ENCODE data around the gene ALDH8A1.

Gene ALDH8A1

GRCh38 chr6:134950482-134950881 is 581 bp upstream of the ALDH8A1 start:
- DNase-seq = no peak

GRCh38 chr6:134948691-134949090 is 1.2 kb downstream of the ALDH8A1 start:
- DNase-seq = no peak

- DNase-seq = no peak
Observed at GRCh38 chr6:134948142-134948541, 1.8 kb downstream of the ALDH8A1 start.

GRCh38 chr6:134945045-134945444 is 4.9 kb downstream of the ALDH8A1 start:
- no peak for DNase-seq

DNA sequence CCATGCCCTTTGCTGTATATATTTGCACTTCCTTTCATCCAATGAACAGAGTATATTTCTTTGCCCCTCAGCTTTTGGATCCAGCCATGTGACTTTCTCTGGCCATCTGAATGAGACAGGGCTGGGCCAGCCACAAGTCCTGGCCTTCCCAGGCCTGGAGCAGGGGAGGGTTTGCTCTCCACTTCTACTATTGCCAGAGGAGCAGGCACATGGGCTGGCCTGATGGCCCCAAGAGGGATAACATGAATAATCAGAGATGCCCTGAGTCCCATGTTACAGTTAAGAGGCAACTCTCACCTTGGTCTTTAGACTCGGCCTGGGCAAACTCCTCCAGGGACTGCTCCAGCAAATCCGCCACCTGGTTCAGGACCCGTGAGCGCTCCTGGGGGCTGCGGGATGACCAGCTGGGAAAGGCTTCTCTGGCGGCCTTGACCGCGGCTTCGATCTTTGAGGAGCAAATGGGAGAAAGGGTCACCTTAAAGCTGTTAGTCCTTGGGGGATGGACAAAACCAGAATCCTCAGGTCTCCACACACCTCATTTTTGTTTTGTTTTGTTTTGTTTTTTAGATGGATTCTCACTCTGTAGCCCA is 6.3 kb downstream of the ALDH8A1 start:
- DNase-seq = no peak

- DNase-seq = no peak
Observed at GRCh38 chr6:134938896-134939295, 11.0 kb downstream of the ALDH8A1 start.

DNA sequence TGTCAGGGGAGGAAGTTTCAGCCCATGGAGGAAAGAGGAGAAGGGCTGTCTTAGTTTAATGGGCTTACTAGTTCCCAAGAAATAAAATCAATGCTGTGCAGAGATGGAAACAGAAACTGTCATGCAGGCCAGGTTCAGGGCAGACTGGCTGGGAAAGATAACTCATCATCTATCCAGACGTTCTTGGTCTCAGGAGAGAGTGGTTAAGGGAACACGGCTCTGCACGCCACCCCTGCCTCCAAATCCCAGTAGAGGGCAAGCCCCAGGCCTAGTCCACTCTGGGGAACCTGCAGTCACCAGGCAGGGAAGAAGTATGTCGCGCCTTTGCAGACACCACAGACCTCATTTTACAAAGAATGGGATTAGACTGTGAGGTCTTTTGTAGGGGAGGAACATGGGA is 12.5 kb downstream of the ALDH8A1 start:
- DNase-seq = no peak

- DNase-seq = no peak
Observed at GRCh38 chr6:134936931-134937330, 13.0 kb downstream of the ALDH8A1 start.

DNA sequence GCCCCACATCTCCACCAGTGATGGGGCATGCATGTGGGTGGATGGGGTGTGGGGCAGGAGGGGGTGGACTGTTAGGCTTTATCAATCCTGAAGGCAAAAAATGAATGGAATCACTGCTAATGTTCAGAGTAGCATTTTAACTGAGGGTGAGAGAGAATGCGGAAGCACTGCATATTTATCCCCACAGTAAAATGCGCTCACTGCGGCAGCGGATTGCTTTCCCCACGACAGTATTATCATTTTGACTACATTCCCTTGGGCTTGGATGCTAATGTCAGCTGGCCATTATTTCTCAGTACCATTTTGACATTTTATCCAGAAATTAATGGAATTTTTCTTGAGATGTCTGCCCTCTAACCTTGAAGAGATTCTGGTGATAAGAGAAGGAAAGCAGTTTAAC is 13.4 kb downstream of the ALDH8A1 start:
- no peak for DNase-seq

DNA sequence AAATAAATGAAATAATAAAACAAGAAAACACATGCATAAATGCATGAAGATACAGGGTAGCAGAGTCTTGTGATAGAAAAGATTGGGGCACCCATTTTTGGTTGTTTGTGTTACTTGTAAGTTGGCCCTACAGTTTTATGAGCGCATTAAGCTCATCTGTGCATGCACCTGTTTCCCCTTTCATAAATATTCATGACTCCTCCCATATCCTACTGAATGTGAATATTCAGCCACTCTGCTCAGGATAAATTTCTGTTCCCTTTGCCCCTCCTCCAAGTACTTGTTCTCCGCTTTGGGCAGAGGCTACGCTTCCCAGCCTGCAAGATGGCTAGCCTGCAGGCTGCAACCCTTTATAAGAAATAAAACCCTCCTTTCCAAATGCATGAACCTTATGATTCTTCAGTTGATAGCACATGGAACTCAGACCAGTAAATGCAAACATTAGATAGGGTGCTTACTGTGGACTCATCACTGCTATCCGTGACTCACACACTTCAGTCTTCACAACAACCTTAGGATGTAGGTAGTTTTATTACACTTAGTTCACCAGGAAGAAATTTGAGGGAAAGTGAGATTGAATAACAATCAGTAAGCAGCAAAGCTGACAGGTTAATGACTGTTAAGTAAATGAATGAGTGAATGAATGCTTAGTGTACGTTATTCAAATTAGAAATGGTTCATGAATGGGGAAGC is 15.0 kb downstream of the ALDH8A1 start:
- no peak for DNase-seq

- DNase-seq = no peak
Observed at GRCh38 chr6:134932535-134933470, 17.1 kb downstream of the ALDH8A1 start.

GRCh38 chr6:134932098-134932497 is 17.8 kb downstream of the ALDH8A1 start:
- DNase-seq = no peak

DNA sequence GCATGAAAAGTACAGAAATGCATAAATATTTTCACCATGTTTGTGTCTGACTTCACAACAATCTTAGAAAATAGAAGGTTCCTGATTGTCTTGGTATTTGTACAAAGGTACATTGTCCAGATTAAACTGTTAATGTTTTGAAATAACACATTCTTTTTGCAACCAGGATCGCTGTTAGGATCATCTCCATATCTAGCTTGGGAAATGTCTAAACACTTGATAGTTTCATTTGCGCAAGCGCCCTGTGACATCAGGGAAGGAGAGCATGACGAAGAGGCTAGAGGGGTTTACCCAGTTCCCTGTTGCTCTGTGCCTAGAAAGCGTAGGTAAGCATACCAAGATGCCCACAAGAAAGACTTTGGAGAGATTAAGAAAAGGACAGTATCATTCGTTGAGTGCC is 19.4 kb downstream of the ALDH8A1 start:
- no peak for DNase-seq

DNA sequence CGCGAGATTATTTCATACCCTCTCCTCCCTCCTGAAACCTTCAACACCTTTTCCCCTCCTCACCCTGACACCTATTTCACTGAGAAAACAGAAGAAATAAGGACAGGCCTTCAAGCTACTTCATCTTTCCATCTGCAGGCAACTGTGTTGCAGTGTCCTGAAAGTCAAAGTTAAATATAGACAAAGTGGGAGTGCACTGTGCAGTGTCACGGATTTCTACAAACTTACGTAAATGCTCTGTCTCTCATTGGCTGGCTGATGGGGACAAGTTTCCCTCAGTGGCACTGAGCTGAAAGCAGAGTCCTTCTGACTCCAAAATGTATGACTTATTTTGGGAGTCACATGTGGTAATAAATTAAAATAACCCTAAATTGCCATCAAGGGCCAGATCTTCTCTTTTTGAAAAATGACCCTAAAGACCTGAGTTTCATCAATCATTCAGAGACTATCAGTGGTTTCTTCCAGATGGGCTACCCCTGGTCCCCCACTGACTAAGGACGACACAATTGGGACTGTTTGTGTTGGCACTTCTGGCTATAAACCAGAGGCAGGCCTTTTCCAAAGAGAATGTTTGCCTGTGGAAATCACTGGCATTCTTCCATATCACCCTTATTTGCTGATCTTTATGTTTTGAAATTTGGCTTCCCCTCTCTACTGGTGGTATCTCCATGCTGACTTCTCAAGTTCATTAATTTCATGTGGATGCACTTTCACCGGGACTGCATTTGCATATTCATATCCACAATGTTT is 21.6 kb downstream of the ALDH8A1 start:
- no peak for DNase-seq

- DNase-seq = no peak
Observed at GRCh38 chr6:134925800-134926199, 24.1 kb downstream of the ALDH8A1 start.

- no peak for DNase-seq
Observed at GRCh38 chr6:134921721-134922261, 28.1 kb downstream of the ALDH8A1 start.

DNA sequence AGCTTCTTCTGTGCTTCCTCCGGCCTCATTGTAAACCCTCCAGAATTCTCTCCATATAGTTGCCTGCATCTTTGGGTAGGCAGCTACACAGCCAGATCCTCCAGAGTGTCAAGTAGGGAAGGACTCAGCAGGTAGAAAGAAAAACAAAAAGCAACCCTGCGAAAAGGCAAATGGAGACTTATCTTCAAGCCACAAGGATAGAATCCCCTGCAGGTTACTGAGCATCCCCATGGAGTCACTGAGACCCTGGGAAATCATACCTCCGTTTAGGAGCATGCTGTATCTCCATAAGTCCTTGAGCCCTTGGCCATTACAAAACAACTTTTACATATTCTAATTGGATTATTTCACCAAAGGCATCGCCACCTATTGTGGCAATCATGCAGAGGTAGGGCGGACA is 28.6 kb downstream of the ALDH8A1 start:
- no peak for DNase-seq

- DNase-seq = no peak
Observed at GRCh38 chr6:134920422-134920821, 29.5 kb downstream of the ALDH8A1 start.

DNA sequence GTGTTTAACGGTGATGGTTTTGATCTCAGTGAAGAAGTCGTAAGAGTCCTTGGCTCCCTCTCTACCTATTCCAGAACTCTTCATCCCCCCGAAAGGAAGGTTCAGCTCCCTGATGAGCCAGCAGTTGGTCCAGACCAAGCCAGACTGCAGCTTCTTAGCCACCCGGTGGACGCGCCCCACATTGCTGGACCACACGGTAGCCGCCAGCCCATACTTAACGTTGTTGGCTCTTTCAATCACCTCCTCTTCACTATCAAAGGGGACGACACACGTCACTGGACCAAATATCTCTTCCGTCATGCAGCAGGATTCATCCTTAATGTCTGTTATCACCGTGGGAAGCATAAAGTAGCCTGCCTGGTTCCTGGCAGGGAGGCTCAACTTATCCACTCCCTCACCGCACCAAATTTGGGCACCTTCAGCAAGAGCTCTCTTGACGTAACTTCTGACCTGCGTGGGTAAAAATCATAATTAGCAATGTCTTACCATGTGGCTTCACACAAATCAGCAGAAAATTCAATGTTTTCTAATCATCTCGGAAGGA is 31.4 kb downstream of the ALDH8A1 start:
- no peak for DNase-seq

GRCh38 chr6:134911547-134911946 is 38.4 kb downstream of the ALDH8A1 start:
- no peak for DNase-seq

GRCh38 chr6:134910593-134910935 is 39.3 kb downstream of the ALDH8A1 start:
- DNase-seq = no peak
